ENCODE data around the gene OSBPL2. TPM values are rescaled to one million over a fixed set of nuclear protein-coding genes. Genes with fewer than 3 reads are reported as not detected.

The OSBPL2 gene
- total RNA-seq: 27.4 and 35.2 TPM in 2 replicates

GRCh38 chr20:62237801-62238568, at the start of gene OSBPL2:
Gene OSBPL2, plus strand, starts transcription at chr20:62238521. Its CDS starts 17,664 bp downstream, at chr20:62256185.

DNA sequence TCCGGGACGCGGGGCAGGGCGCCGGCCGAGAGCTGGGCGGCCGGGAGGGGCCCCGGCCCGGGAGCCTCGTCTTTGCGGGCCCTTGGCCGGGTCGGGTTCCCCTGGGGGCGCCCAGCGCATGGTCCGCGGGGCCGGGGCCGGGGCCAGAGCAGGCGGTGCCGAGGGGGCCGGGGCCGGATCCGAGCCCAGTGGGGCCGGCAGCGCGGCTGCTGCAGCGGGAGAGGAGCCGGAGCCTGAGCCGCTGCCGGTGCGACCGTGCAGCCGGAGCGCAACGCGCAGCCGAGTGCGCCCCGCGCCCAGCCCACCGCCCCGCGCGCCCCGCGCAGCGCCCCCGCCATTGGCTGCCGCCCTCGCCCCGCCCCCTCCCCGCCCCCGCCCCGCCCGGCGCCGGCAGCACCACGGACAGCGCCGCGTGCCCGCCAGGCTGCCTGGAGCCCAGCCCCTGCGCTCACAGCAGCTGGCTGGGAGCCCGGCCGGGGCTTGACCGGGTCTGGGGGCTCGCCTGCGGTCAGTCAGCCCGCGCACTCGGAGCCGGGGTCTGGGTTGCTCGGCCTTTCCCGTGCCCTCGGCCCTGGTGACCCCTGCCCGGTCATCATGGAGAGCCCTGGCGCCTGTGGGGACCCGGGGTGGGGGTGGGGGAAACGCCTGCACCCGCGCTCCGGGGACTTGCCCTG, 18.2 kb upstream of the OSBPL2 start, which contains the start of gene HRH3:
Gene HRH3, minus strand, starts transcription at position 287 of the 674 bp plus-strand sequence. CDS start 308 bp downstream, outside the sequence.

GRCh38 chr20:62302341-62303061, 64.2 kb downstream of the OSBPL2 start, which contains the start of gene ADRM1:
Gene ADRM1, plus strand, starts transcription at chr20:62302997. Its CDS starts 572 bp downstream, at chr20:62303569.

Other genes starting within 250 kb of the OSBPL2 start
- 2.3 and 3.4 TPM in 2 replicates for gene TAF4, start 172.6 kb upstream of the OSBPL2 start, total RNA-seq
- gene LSM14B, start 116.0 kb upstream of the OSBPL2 start, total RNA-seq: 24.9 and 26.8 TPM in 2 replicates
- gene PSMA7, start 95.1 kb upstream of the OSBPL2 start, total RNA-seq: 313 and 348 TPM in 2 replicates
- 8.7 and 10.3 TPM in 2 replicates for gene SS18L1, start 94.8 kb upstream of the OSBPL2 start, total RNA-seq
- 10.6 and 13.9 TPM in 2 replicates for gene MTG2, start 55.5 kb upstream of the OSBPL2 start, total RNA-seq
- gene HRH3, start 18.2 kb upstream of the OSBPL2 start, total RNA-seq: not detected in 2 replicates
- 78.7 and 79.5 TPM in 2 replicates for gene ADRM1, start 64.5 kb downstream of the OSBPL2 start, total RNA-seq
- gene LAMA5, start 128.8 kb downstream of the OSBPL2 start, total RNA-seq: 7.9 and 8.2 TPM in 2 replicates
- gene RPS21, start 148.6 kb downstream of the OSBPL2 start, total RNA-seq: 889 and 1,590 TPM in 2 replicates
- gene CABLES2, start 168.8 kb downstream of the OSBPL2 start, total RNA-seq: 0.43 and 0.65 TPM in 2 replicates
- gene RBBP8NL, start 189.0 kb downstream of the OSBPL2 start, total RNA-seq: not detected in 2 replicates
- gene GATA5, start 237.5 kb downstream of the OSBPL2 start, total RNA-seq: under 0.01 TPM in 1 of 2 replicates, not detected in the other